Left lung (tissue), 10 donors: ENCODE data around the gene GIN1. TPM values are rescaled to one million over a fixed set of nuclear protein-coding genes. Genes with fewer than 3 reads are reported as not detected.
"Not testable (repeated sequence)": the region's sequence is repeated elsewhere in the genome, so short reads cannot be mapped to it uniquely, and the experiment has no call there.

Experiments
- ATAC-seq: fragments of 200-7000 bp; cut with Tn5 transposase; one replicate; pipeline ENCODE4 v1.9.1; 2020; ENCODE audit warnings: moderate library complexity
- DNase-seq, 4 donors: peaks; one replicate each; pipeline ENCODE4 v3.0.0-alpha.2; 2013 to 2020
- H3K27ac ChIP-seq, 2 donors: fragments of 200-600 bp; sonication (generic) in 1 of 2; one replicate each; pipeline versions ENCODE4 v1.5.0 to v1.8.0; 2020 to 2021
- H3K27me3 ChIP-seq, 2 donors: fragments of 200-600 bp; sonication (generic) in 1 of 2; one replicate each; pipeline versions ENCODE4 v1.5.0 to v1.8.0; 2020 to 2021
- H3K36me3 ChIP-seq, 2 donors: fragments of 200-600 bp; sonication (generic) in 1 of 2; one replicate each; pipeline versions ENCODE4 v1.5.0 to v1.8.0; 2020 to 2021
- H3K4me1 ChIP-seq, 2 donors: fragments of 200-600 bp; one replicate each; pipeline ENCODE4 v1.8.0; 2021
- H3K4me3 ChIP-seq, 2 donors: fragments of 200-600 bp; sonication (generic) in 1 of 2; one replicate each; pipeline versions ENCODE4 v1.5.0 to v1.8.0; 2020 to 2021; ENCODE audit warnings: mild to moderate bottlenecking in 1 of 2
- H3K9me3 ChIP-seq, 2 donors: fragments of 200-600 bp; sonication (generic) in 1 of 2; one replicate each; pipeline versions ENCODE4 v1.5.0 to v1.8.0; 2020 to 2021
- intact Hi-C, 2 donors: fragments of 100-400 bp; cut with DNase I; formaldehyde crosslinking; loops; one replicate each; pipeline versions ENCODE4 v1.11.2 to v1.14.2; 2022
- polyA plus RNA-seq, 6 donors: library from polyadenylated mRNA; unstranded; fragments of 120-200 nt; gene quantifications; one replicate each; pipeline ENCODE4 v1.2.1, GENCODE V29; 2013; ENCODE audit not compliant: insufficient read length in 6 of 6
- total RNA-seq, 2 donors: library from RNA; stranded (reverse); fragmentation: NEBNext Ultra II Directional; extraction: Animal tissue kit (Norgen Biotek cat#: 25700); gene quantifications; one replicate each; pipeline ENCODE4 v1.2.1, GENCODE V29; 2021
- TF ChIP-seq, protein P1 (sequence below), 2 donors: fragments of 200-600 bp; sonication (generic) in 1 of 2; IDR thresholded peaks; one replicate each; pipeline versions ENCODE4 v1.5.0 to v1.8.0; 2021; ENCODE audit warnings: antibody characterized with exemption in 2 of 2
- donor health status: DM: no; HTN: yes; CAD: no.
- donor health status: DM: no; HTN: no; CAD: no.

The GIN1 gene
- total and polyA plus RNA-seq, 8 donors: 7.5 to 13.9 (median 11.8) TPM

DNA sequence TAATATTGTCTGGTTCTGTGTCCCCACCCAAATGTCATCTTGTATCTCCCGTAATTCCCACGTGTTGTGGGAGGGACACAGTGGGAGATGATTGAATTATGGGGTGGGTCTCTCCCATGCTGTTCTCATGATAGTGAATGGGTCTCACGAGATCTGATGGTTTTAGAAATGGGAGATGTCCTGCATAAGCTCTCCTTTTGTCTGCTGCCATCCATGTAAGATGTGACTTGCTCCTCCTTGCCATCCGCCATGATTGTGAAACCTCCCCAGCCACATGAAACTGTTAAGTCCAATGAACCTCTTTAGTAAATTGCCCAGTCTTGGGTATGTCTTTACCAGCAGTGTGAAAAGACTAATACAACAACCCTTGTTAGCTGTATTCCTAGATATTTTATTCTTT is 44.5 kb downstream of the GIN1 start:
- Histone ChIP-seq H3K4me3 (no peak overlapping the region), H3K4me1 (no peaks in the 10 kb centered on the region), H3K27ac (no peak overlapping the region), H3K9me3 (peaks cover 0 to 79% of the 10 kb centered on the region in 2 donors), H3K36me3 (no peaks in the 10 kb centered on the region), H3K27me3 (no peaks in the 10 kb centered on the region)
- DNase-seq (no peak), ATAC-seq (no peak)
- TF ChIP-seq, protein P1, sequence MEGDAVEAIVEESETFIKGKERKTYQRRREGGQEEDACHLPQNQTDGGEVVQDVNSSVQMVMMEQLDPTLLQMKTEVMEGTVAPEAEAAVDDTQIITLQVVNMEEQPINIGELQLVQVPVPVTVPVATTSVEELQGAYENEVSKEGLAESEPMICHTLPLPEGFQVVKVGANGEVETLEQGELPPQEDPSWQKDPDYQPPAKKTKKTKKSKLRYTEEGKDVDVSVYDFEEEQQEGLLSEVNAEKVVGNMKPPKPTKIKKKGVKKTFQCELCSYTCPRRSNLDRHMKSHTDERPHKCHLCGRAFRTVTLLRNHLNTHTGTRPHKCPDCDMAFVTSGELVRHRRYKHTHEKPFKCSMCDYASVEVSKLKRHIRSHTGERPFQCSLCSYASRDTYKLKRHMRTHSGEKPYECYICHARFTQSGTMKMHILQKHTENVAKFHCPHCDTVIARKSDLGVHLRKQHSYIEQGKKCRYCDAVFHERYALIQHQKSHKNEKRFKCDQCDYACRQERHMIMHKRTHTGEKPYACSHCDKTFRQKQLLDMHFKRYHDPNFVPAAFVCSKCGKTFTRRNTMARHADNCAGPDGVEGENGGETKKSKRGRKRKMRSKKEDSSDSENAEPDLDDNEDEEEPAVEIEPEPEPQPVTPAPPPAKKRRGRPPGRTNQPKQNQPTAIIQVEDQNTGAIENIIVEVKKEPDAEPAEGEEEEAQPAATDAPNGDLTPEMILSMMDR (IDR thresholded peaks at IDR 0.05): no peak
- intact Hi-C loops: no loop called here

DNA sequence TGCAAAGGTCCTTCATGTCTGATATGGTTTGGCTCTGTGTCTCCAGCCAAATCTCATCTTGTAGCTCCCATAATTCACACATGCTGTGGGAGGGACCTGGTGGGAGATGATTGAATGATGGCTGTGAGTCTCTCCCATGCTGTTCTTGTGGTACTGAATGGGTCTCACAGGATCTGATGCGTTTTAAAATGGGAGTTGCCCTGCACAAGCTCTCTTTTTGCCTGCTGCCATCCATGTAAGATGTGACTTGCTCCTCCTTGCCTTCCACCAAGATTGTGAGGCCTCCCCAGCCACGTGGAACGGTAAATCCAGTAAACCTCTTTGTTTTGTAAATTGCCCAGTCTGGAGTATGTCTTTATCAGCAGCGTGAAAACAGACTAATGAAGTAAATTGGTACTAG is 46.4 kb downstream of the GIN1 start:
- H3K4me1 ChIP-seq, H3K27me3 ChIP-seq, DNase-seq, intact Hi-C loops, H3K27ac ChIP-seq, H3K36me3 ChIP-seq, H3K4me3 ChIP-seq, ATAC-seq: not testable (repeated sequence)
- peaks cover 0 to 60% of the 10 kb centered on the region in 2 donors for H3K9me3 ChIP-seq

DNA sequence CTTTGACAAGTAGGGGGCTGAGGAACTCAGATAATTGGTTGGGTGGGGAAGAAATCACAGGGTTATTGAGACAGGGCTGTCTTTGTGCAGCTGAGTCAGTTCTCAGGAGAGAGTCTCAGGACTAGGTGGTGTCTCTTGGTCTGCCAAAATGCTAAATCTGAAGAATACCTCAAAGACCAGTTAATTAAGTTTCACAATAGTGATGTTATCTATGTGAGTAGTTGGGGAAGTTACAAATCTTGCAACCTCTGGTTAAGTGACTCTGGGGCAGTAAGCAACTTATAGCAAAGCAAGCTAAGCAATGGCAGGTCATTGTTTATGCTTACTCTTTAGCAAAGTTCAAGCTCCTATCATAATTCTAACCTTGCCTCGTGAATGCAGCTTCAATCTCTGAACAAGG is 53.6 kb downstream of the GIN1 start:
- intact Hi-C loops: no loop called here
- Histone ChIP-seq H3K36me3 (no peaks in the 10 kb centered on the region), H3K4me3 (no peak overlapping the region), H3K27me3 (no peaks in the 10 kb centered on the region), H3K4me1 (no peaks in the 10 kb centered on the region), H3K9me3 (no peaks in the 10 kb centered on the region), H3K27ac (no peak overlapping the region)
- TF ChIP-seq, protein P1 (IDR thresholded peaks at IDR 0.05): no peak
- ATAC-seq (no peak), DNase-seq (no peak)

DNA sequence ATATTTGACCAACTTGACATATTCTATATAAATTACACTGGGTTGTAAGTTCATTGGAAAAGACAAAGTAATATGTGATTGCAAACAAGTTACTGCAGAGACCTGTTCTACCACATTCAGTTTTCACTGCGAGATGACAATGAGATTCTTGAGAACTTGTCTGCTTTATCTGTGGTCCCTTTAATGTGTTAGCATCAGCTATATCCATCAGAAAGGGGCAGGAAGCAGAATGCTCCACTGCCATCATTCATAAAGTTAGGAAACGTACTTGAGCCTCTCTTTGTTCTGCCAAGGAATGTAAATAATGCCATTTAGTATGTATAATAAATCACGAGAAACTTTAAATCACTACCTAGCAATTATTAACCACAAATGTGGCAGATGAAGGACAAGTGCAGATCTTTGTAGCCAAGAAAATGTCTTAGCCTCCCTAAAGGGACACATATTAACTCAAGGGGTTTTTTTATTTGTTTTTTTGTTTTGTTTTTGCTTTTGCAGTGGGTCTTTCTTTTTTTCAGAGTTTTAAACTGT is 59.4 kb downstream of the GIN1 start:
- peaks cover 0 to 3% of the 10 kb centered on the region in 2 donors for H3K9me3 ChIP-seq
- H3K27ac ChIP-seq: no peak overlapping the region
- DNase-seq (no peak), ATAC-seq (no peak)
- H3K36me3 ChIP-seq: no peaks in the 10 kb centered on the region
- no peaks in the 10 kb centered on the region for H3K4me1 ChIP-seq
- TF ChIP-seq, protein P1 (IDR thresholded peaks at IDR 0.05): no peak
- H3K4me3 ChIP-seq: no peak overlapping the region
- intact Hi-C loops: no loop called here
- no peaks in the 10 kb centered on the region for H3K27me3 ChIP-seq

DNA sequence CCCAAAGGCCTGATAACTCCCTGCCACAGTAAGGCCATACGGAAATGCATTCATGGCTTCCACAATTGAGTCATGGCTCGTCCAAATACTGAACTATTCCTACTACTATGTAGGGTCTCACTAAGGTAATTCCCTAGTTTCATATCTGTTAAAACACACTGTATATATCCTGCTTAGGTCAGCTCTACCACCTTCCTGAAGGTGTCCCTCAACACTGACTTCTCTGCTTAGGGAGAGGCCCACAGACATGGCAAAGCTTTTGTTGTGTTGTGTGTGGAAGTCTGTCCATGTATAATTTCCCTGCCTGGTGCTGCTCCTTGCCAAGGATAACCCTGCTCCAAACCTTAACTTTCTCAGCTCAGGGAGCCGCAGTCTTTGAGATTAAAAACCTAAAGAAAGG is 60.4 kb downstream of the GIN1 start:
- intact Hi-C loops: no loop called here
- Histone ChIP-seq H3K27ac (no peak overlapping the region), H3K4me1 (no peaks in the 10 kb centered on the region), H3K4me3 (no peak overlapping the region), H3K9me3 (peaks cover 0 to 3% of the 10 kb centered on the region in 2 donors), H3K27me3 (no peaks in the 10 kb centered on the region), H3K36me3 (no peaks in the 10 kb centered on the region)
- DNase-seq: no peak
- ATAC-seq: no peak
- TF ChIP-seq, protein P1 (IDR thresholded peaks at IDR 0.05): no peak
